PC-9 (cell line): ENCODE measurements around the gene EPHB2. TPM values are rescaled to one million over a fixed set of nuclear protein-coding genes. Genes with fewer than 3 reads are reported as not detected.

Experiments used
- BruUV-seq: library from RNA; stranded (reverse); fragments of 400-500 nt; replicated peaks from 2 replicates; lab custom pipeline; 2021; lab: Mats Ljungman, UMichigan
- CTCF ChIA-PET: fragments of 300-600 bp; sonication (Branson Sonifier 250); formaldehyde crosslinking; loops from one replicate; lab custom pipeline; 2022; ENCODE audit warnings: antibody characterized with exemption; lab: Charles Lee
- POLR2A ChIA-PET: fragments of 300-600 bp; sonication (Branson Sonifier 250); formaldehyde crosslinking; loops from one replicate; lab custom pipeline; 2022; ENCODE audit warnings: antibody characterized with exemption; ENCODE audit not compliant: unreplicated experiment; lab: Charles Lee
- DNase-seq, 2 experiments: peaks; one replicate each; pipeline versions ENCODE4 v3.0.0 to v3.0.0-alpha.2; 2015 to 2022; ENCODE audit warnings: mixed read lengths in 1 of 2
- H2AFZ ChIP-seq: fragments of 200-600 bp; sonication (generic); 2 replicates; pipeline ENCODE4 v1.8.1; 2017; ENCODE audit warnings: antibody characterized with exemption
- H3F3A ChIP-seq: fragments of 200-600 bp; sonication (generic); 2 replicates; pipeline ENCODE4 v1.8.1; 2017; ENCODE audit warnings: antibody characterized with exemption, mild to moderate bottlenecking, low read depth; ENCODE audit not compliant: insufficient read depth
- H3K27ac ChIP-seq: fragments of 200-600 bp; sonication (generic); 2 replicates; pipeline ENCODE4 v1.6.1; 2016; ENCODE audit warnings: mixed run types
- H3K27me3 ChIP-seq: fragments of 200-600 bp; sonication (generic); 2 replicates; pipeline ENCODE4 v1.6.1; 2016; ENCODE audit warnings: low read depth, mixed run types; ENCODE audit not compliant: insufficient read depth
- H3K36me3 ChIP-seq: fragments of 200-600 bp; sonication (generic); 2 replicates; pipeline ENCODE4 v1.6.1; 2016; ENCODE audit warnings: low read depth, mixed run types
- H3K4me1 ChIP-seq: fragments of 200-600 bp; sonication (generic); replicated peaks from 2 replicates; pipeline ENCODE4 v1.6.1; 2016; ENCODE audit warnings: mixed run types; ENCODE audit not compliant: insufficient read depth
- H3K4me2 ChIP-seq: fragments of 200-600 bp; sonication (generic); 2 replicates; pipeline ENCODE4 v1.6.1; 2017; ENCODE audit warnings: mixed run types
- H3K4me3 ChIP-seq: fragments of 200-600 bp; sonication (generic); 2 replicates; pipeline ENCODE4 v1.6.1; 2016; ENCODE audit warnings: mixed run types
- H3K79me2 ChIP-seq: fragments of 200-600 bp; sonication (generic); 2 replicates; pipeline ENCODE4 v1.6.1; 2017; ENCODE audit warnings: low read depth, mixed run types
- H3K9me2 ChIP-seq: fragments of 200-600 bp; sonication (generic); 2 replicates; pipeline ENCODE4 v1.8.1; 2017; ENCODE audit warnings: mild to moderate bottlenecking; ENCODE audit not compliant: insufficient read depth
- H3K9me3 ChIP-seq: fragments of 200-600 bp; sonication (generic); 2 replicates; pipeline ENCODE4 v1.8.1; 2016; ENCODE audit warnings: low read depth; ENCODE audit not compliant: insufficient read depth
- H4K20me1 ChIP-seq: fragments of 200-600 bp; sonication (generic); 2 replicates; pipeline ENCODE4 v1.8.1; 2017; ENCODE audit not compliant: insufficient read depth
- EZH2 ChIP-seq: fragments of 200-600 bp; sonication (generic); IDR thresholded peaks from 2 replicates; pipeline ENCODE4 v1.8.0; 2017; ENCODE audit warnings: antibody characterized with exemption, low read depth
- intact Hi-C: fragments of 100-400 bp; cut with micrococcal nuclease; formaldehyde crosslinking; loops from one replicate; pipeline ENCODE4 v1.10.0; 2022; ENCODE audit not compliant: unreplicated experiment
- total RNA-seq: library from RNA; stranded (reverse); gene quantifications from 2 replicates; pipeline ENCODE4 v1.2.3, GENCODE V29; 2021
- TF ChIP-seq, protein P1 (sequence below): fragments of 200-600 bp; sonication (generic); conservative IDR thresholded peaks from 2 replicates; pipeline ENCODE4 v1.6.1; 2017; ENCODE audit warnings: mixed run types, antibody characterized with exemption, mild to moderate bottlenecking, moderate library complexity

Gene EPHB2
- total RNA-seq, 1 experiment from 2014 or later = 26.7 TPM

DNA sequence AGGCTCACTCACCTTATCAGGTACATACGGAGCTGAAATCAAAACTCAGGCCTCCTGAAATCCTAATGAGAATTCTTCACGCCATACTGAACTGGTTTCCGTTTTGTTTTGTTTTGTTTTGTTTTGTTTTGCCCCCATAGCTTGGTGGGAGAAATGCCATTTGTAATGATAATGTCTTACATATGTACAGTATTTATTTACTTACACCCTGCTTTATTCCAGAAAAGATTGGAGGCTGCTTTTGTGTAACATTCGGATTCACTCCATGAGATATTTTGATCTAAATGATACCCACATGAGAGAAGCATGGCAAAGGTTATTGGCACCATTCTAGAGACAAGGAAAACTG is 84.7 kb downstream of the EPHB2 start:
- ChIA-PET POLR2A (no interaction called here), CTCF (interaction anchor here (0.6 kb wide), 1 partner anchor 14 kb away, joined by 5 read pairs; no protein-coding TSS in a partner anchor)

DNA sequence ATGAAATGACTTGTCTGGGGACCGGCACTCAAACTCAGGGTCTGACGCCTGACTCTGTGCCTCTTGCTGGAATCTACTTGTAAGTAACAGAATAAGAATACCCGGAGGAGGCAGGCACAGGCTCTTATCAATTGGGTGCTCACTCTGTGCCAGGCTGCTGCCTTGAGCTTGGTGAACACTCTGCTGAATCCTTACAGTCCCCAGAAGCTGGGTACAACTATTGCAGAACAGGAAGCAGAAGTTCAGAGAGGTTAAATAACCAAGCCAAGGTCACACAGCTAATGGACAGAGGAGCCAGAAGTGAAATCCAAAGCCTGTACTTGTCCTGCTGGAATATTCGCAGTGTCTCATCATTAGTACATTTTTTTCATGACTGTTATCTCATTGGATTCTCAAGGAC is 86.0 kb downstream of the EPHB2 start:
- Histone ChIP-seq H3K4me3 (no peak overlapping the region), H3K79me2 (no peaks in the 10 kb centered on the region), H3K27ac (no peak overlapping the region), H2AFZ (no peak overlapping the region), H4K20me1 (no peaks in the 10 kb centered on the region), H3F3A (no peaks in the 10 kb centered on the region), H3K9me3 (no peaks in the 10 kb centered on the region), H3K4me1 (no peaks in the 10 kb centered on the region), H3K27me3 (no peaks in the 10 kb centered on the region), H3K4me2 (no peak overlapping the region), H3K9me2 (no peaks in the 10 kb centered on the region), H3K36me3 (no peaks in the 10 kb centered on the region)
- ChIA-PET POLR2A (no interaction called here), CTCF (no interaction called here)
- TF ChIP-seq, protein P1, sequence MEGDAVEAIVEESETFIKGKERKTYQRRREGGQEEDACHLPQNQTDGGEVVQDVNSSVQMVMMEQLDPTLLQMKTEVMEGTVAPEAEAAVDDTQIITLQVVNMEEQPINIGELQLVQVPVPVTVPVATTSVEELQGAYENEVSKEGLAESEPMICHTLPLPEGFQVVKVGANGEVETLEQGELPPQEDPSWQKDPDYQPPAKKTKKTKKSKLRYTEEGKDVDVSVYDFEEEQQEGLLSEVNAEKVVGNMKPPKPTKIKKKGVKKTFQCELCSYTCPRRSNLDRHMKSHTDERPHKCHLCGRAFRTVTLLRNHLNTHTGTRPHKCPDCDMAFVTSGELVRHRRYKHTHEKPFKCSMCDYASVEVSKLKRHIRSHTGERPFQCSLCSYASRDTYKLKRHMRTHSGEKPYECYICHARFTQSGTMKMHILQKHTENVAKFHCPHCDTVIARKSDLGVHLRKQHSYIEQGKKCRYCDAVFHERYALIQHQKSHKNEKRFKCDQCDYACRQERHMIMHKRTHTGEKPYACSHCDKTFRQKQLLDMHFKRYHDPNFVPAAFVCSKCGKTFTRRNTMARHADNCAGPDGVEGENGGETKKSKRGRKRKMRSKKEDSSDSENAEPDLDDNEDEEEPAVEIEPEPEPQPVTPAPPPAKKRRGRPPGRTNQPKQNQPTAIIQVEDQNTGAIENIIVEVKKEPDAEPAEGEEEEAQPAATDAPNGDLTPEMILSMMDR = no peak
- TF ChIP-seq EZH2 = no peak
- no TSS peak for BruUV-seq
- intact Hi-C loops = no loop called here
- no peak for DNase-seq

More for the DNA sequence above, 84.7 kb downstream of the EPHB2 start:
- no peak for DNase-seq
- no peak for TF ChIP-seq EZH2
- TF ChIP-seq, protein P1 = no peak
- BruUV-seq = no TSS peak
- intact Hi-C loops = no loop called here
- Histone ChIP-seq H3K79me2 (no peaks in the 10 kb centered on the region), H3K36me3 (no peaks in the 10 kb centered on the region), H2AFZ (no peak overlapping the region), H3K4me2 (no peak overlapping the region), H3K27ac (no peak overlapping the region), H4K20me1 (no peaks in the 10 kb centered on the region), H3K9me3 (no peaks in the 10 kb centered on the region), H3K4me3 (no peak overlapping the region), H3K27me3 (no peaks in the 10 kb centered on the region), H3K9me2 (no peaks in the 10 kb centered on the region), H3K4me1 (no peaks in the 10 kb centered on the region), H3F3A (no peaks in the 10 kb centered on the region)

DNA sequence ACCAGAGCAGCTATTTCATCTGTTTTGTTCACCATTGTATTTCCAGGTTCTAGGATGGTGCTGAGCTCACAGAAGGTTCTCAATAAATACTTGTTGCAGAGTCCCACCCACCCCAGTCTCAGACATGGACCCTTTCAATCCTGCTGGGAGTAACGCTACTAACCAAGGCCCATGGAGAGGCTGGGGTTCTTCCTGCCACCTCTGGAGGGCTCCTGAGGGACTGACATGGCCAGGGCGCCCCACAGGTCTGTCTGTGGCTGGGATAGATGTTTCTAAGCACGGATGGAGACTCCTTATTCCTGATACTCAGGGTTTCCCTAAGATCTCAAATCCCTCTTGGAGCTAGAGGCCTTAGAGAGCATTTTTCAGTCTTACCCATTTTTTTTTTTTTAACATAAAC is 87.4 kb downstream of the EPHB2 start:
- no peaks in the 10 kb centered on the region for H3K27me3 ChIP-seq
- CTCF ChIA-PET = interaction anchor here (1.0 to 1.3 kb wide), 2 partner anchors 64 to 93 kb away, joined by 3 to 5 read pairs; no protein-coding TSS in a partner anchor
- intact Hi-C loops = no loop called here
- no TSS peak for BruUV-seq
- POLR2A ChIA-PET = interaction anchor here (0.6 kb wide), 1 partner anchor 1807 kb away, joined by 8 read pairs; no protein-coding TSS in a partner anchor
- H3K9me3 ChIP-seq = no peaks in the 10 kb centered on the region
- H3K79me2 ChIP-seq = no peaks in the 10 kb centered on the region
- TF ChIP-seq, protein P1 = no peak
- TF ChIP-seq EZH2 = no peak
- no peaks in the 10 kb centered on the region for H3K9me2 ChIP-seq
- H3K4me1 ChIP-seq = no peaks in the 10 kb centered on the region
- no peak overlapping the region for H3K4me2 ChIP-seq
- DNase-seq = no peak
- no peaks in the 10 kb centered on the region for H3K36me3 ChIP-seq
- H3K27ac ChIP-seq = no peak overlapping the region
- no peak overlapping the region for H2AFZ ChIP-seq
- no peaks in the 10 kb centered on the region for H3F3A ChIP-seq
- no peaks in the 10 kb centered on the region for H4K20me1 ChIP-seq
- no peak overlapping the region for H3K4me3 ChIP-seq
